NCI-H526 (cell line): ENCODE measurements around the gene KCNQ1.
A peak's percentile ranks its signal among the peaks of the same experiment; 100 is the strongest.

ENCODE experiments used
- DNase-seq, 2 experiments: peaks; one replicate each; lab custom pipeline; 2025; lab: John Stamatoyannopoulos, UW

Gene KCNQ1

DNA sequence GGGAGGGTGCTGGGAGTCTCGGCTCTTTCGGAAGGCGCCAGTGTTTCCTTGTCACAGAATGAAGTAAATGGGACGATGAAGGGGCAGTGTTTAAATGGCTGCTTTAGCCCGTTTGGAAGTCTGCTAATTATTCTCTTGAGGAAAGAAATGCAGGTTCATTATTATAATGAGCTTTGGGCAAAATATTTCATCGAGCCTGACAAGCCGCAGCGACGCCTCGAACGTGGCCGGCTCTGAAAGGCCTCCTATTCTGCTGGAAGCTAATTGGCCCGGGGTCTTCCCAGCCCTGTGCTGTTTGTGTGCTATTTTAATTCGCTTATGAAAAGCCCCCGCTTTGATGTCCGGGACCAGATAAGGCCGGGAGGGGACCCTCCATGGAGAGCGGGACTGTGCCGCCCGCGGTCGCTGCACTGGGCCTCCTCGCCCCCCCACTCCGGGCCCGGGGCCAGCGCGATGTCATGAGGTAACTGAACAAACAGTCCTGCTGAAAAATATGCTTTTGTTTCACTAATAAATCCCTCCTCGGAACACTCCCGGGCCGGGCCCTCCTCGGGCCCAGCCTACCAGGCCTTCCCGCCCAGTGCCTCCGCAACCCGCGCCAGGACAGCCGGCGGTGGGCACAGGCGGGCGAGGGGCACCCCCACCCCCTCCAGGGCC lies 362.3 kb downstream of the KCNQ1 start:
- peak in 1 of 2 experiments; percentile 65 for DNase-seq

DNA sequence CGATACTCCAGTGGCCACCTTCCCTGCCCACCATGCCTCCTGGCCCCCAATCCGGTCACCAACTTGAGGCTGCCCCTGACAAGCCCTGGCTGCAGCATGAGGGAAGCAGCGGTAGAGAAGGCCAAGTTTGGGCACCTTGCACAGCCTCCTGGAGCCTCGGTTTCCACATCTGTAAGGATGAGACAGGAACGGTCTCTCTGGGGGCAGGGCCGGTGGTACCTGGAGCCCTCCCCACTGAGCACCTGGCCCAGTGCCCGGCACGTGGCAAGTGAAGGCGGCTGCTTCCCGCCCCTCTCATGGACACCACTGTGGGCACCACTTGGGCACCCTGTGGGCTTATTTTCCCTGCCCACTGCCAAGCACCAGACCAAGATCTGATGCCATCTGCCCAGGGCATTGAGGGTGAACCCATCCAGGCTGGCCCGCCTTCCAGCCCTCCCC lies 363.0 kb downstream of the KCNQ1 start:
- DNase-seq: no peak

GRCh38 chr11:2808850-2809846 lies 364.3 kb downstream of the KCNQ1 start:
- DNase-seq: no peak

DNA sequence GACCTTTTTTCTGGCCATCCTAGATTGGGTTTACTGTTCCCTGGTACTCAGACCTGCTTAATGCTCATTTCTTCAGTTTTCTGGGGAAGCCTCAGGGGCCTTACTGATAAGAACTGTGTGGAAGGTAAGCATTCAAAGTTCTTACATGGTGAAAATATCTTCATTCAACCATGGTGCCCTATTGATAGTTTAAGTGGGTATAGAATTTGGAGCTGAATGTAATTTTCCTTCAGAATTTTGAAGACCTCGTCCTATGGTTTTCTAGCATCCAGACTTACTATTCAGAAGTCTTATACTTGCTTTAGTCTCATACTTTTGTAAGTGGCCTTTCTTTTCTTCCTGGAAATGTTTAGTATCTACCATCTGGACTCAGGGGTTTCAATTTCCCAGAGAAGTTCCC lies 365.0 kb downstream of the KCNQ1 start:
- no peak for DNase-seq

DNA sequence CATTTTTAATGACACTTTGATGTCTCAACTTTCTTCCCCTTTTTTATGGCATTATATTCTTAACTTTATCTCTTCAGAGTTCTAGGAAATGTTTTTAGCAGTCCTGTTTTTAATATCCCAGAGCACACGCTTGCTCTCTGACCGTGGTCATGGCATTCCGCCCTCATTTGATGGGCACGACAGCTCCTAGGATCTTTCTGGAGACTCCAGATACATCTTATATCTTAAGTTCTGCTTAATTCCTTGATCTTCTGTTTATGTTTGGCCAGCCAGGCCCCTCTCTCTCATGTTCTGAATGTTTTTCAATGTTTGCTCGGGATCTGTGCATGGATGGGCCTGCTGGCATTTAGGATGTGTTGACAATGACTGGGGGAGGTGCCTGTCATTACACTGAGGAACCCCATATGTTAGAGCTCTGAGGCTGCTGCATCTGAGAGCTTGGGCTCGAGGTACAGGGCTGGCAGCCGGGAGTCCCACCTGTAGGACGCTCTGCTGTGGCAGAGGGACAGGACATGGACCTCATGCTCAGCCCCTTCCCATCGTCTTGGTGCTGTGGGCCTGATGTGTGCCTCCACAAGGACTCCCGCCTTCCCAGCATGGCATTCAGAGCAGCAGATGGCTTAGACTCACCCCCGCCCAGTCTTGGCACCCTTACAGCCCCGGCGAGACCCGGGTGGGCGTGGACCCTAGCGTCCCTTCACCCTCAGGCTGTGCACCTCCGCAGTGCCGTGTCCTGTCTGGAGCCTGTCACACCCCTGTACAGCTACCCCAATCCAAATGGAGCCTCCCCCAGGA lies 365.8 kb downstream of the KCNQ1 start:
- no peak for DNase-seq

DNA sequence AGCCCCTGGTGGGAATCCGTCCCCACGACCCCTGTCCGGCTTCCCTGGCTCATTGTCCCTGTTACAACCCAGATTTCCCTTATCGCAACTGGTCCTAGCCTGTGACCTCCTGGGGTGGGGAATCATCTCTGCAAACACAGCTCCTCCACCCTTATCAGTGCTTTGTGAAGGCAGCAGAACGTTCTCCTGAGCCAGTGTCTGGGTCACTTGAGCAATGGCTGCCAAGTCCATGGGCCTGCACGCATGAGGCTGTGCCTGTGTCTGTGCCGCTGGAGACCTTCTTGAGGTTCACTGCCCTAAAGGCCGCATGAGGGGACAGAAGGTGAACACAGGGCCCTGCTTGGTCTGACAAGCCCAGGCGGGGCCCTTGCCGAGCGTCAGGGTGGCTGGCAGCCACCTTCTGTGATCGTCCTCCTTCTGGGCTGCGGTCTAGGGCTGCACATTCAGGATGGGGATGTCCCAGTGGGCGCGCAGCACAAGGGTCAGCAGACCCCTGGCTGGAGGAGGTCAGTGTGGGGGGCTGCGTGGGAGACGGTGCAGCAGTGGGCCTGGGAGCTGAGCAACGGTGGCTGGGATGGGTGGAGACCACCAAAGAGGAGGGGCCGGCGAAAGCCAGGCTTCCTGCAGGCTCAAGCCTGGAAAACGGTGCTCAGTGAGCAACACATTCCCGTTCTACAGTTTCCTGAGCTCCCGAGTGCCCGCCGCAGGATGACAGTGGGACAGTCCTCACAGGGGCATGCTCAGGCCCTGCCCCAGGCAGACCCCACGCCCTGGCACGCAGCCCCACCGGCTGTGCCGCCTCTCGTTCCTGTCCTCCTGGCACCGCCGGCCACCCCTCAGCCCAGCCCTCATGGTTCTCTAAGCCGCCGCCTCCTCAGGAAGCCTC lies 366.6 kb downstream of the KCNQ1 start:
- DNase-seq: no peak

GRCh38 chr11:2812371-2812991 lies 367.7 kb downstream of the KCNQ1 start:
- DNase-seq: no peak

- no peak for DNase-seq
These were observed 368.5 kb downstream of the KCNQ1 start for GRCh38 chr11:2813141-2813908.

GRCh38 chr11:2813968-2814367 lies 369.2 kb downstream of the KCNQ1 start:
- no peak for DNase-seq

GRCh38 chr11:2814751-2815150 lies 369.9 kb downstream of the KCNQ1 start:
- DNase-seq: no peak

GRCh38 chr11:2815762-2816496 lies 371.1 kb downstream of the KCNQ1 start:
- DNase-seq: no peak

- DNase-seq: no peak
These were observed 371.7 kb downstream of the KCNQ1 start for GRCh38 chr11:2816523-2816922.

GRCh38 chr11:2816941-2817421 lies 372.2 kb downstream of the KCNQ1 start:
- no peak for DNase-seq

- no peak for DNase-seq
These were observed 372.6 kb downstream of the KCNQ1 start for GRCh38 chr11:2817431-2817830.

DNA sequence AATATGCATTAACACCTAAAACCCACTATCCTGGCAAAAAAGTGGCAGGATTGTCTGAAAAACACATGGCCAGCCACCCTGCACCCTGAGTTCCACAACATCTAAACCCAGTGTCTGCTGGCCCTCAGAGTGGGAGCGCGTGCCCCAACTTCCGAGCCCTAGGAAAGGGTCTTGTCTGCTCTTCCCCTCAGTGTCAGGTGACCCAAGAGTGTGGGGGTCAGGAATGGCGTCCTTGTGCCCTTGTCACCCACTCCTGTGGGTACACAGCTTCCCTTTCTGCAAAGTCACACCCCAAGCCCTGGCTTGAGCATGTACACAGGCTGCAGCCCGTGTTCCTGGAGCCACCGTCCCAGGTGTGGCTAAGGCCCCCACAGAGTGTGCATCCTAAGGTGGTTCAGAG lies 373.2 kb downstream of the KCNQ1 start:
- no peak for DNase-seq

- DNase-seq: no peak
These were observed 373.7 kb downstream of the KCNQ1 start for GRCh38 chr11:2818503-2818902.

DNA sequence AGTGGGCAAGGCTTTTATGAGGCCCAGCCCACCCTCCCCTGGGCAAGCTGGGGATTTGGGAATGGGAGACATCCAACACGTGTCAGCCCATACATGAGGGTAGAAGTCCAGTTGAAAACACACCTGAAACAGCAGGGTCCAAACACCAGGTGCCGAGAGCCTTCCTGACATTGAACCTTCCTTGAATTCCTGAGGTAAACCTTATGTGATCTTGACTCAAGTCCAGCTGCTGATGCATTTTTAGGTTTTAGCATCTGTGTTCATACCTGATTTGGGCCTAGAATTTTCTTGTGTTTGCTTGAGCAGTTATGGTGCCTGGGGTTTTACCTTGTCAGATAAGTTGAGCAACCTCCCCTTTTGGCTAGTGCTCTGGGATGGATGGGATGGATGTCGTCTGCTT lies 374.5 kb downstream of the KCNQ1 start:
- DNase-seq: no peak

GRCh38 chr11:2820976-2821375 lies 376.2 kb downstream of the KCNQ1 start:
- DNase-seq: no peak

DNA sequence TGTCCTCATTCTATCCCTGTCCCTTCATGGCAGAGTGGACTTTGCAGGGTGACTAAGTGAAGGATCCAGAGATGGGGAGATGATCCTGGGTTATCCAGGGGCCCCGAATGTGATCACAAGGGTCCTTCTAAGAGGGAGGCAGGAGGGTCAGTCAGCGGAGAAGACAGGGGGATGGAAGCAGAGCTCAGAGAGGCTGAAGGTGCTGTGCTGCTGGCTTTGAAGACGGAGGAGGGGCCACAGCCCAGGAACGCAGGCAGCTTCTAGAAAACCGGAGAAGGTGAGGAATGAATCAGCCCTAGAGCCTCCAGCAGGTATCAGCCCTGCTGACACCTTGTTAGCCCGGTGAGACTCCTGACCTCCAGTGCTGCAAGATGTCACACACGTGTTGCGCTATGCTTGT lies 377.1 kb downstream of the KCNQ1 start:
- no peak for DNase-seq
